Colon (tissue), 2 donors: ENCODE results near the gene RTKN2.

ENCODE experiments used
- FAIRE-seq: peaks from 2 replicates; lab custom pipeline; 2012; peaks lifted over from hg19 to GRCh38; lab: Jason Lieb, UNC
- donor health status: control.
- donor health status: control.

The RTKN2 gene

DNA sequence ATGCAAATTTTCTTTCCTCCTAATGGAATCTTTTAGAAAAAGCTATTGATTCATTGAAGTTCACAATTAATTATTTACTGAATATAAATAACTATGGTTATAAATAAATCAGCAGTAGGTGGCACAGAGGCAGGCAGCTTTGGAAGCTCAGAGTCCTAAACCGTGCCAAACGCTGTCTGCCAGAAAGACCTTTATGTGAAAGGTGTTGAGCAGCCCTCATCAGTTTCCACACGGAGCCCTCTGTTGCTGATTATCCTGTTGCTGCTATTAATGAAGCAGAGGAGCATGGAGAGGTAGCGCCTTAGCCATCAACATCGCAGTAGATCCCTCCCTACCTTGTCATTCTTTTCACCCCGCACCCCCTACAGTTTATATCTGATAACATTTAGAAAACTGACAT lies 51.0 kb downstream of the RTKN2 start:
- no peak for FAIRE-seq

DNA sequence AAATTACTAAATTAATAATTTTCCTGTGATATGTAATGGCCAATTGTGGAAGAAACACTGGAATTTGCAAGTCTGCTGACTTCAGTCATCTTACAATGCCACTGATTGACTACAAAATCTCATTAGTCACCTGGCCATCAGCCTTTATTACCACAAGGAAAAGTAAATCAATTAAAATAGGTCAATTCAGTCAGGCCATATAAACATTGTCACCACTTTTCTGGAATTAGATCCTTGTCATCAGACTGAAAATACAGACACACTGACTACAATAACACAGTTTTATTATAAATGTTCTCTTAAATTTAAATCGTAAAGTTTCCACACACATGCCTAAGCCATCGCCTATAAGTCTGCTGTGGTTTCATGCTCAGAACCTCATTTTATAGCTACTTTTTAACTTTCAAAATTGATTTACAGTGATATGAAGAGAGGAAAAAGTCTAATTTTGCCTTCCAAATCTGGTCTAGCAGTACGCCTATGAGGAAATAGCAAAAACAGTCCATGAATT lies 54.2 kb downstream of the RTKN2 start:
- no peak for FAIRE-seq

DNA sequence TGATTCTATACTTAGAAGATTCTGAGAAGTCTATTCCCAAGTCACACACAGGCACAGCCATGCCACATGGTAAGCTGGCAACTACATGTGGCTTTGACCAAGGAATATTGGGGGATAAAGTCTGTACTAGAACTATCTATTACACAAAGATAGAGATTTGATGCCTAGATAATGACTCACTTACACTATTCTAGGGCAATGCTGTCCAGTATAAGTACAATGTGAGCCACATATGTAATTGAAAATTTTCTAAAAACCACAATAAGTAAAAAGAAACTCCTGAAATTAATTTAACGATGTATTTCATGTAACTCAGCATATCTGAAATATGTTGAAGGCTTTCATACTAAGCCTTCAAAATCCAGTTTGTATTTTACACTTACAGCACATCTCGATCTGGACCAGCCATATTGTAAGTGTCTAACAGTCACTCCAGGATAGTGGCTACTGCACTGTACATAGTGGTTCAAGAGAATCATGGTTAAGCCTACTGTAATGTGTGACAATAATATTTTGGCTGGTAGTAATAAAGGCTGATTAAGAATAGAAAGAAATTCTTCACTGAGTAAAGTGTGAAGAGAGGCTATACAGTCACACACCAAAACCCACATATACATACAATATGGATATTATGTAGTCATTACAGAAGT lies 62.8 kb downstream of the RTKN2 start:
- FAIRE-seq, result no peak

DNA sequence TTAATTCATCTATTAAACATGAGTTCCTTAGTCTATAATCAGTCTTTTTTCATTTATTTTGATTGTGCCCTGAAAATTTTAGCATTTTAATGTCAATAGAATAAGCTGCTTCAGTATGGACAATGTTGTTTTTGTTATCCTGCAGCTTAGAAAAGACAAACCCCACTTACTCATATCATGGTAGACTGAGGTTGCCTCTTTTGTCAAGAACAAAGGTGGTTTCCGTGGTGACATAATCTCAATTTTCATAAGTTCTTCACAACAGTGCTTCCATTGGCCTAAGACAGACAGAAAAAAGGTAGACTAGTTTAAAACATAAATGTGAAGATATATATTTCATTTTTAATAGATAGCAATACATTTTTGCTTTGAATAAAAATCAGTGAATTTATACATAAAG lies 69.1 kb downstream of the RTKN2 start:
- no peak for FAIRE-seq

DNA sequence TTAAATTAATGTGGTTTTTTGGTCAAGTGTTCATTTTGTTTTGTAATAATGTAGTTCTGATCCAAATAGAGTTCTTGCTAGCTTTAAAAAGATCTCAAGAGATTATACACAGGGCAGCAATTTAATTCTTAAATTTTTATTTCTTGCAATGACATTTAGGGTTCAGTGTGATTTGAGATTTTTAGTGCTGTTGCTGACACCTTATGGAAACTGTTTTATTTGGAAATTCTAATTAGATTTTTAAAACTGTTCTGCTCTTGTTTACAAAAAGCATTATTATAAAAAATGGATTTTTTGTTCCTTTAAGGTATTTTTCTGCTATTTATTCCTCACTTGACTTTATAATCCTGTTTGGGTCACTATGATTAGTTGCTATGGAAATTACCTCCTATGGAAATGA lies 72.1 kb downstream of the RTKN2 start:
- no peak for FAIRE-seq

DNA sequence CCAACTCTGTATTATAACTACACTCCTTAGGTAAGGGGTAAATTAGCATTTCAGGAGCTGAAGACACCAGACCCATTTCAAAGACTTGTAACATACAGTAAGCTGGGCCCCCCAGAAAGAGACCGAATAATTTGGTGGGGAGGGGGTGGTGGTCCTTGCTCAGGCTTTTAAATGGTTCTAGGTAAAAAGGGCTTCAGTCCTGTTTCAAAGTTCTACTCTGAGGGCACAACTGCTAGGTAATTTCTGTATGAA lies 73.0 kb downstream of the RTKN2 start:
- no peak for FAIRE-seq

DNA sequence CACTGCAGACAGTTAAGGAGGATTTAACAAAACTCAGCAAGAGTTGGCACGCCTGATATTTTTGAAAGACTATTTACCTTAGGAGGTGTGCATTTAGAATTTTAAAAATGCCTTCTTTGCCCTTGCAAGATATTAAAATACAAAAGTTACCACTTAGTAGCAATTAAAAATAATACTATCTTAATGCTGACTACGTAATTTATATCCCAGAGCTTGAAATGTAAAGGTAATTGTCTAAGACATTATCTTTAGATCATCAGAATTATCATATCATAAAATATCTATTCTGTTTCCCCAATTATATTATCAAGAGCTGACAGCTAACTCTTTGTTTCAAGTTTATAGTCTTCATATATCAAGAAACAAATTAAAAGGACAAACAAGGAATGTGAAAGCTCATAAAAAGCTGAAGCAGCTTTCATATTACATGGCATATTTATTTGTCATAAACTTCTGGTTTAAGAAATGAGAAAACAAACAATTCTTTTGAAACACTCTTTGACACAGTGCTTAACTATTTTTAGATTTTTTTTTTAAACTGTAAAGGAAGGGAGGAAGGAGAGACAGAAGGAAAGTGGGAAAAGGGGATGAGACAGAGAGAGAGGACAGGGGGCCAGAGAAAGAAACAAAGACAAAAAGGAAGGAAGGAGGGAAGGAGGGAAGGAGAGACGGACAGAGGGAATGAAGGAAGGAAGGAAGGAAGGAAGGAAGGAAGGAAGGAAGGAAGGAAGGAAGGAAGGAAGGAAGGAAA lies 73.5 kb downstream of the RTKN2 start:
- FAIRE-seq, result peak; percentile 90

DNA sequence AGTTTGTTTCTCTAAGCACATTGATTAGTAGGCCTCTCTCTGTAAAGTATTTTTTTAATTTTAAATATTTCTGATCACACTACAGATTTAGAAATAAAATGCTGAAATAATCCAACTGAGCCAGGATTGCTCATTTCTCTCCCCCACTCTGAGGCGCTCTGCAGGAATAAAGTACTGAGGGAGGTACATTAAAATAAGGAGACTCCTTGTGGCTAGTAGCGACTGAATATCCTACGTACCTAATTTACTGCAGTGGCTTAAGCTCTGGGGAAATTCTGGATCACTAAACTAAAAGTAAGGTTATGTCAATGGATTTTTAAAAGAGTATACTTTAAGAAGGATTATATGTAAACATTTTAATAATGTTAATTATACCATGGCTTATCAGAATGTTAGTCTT lies 75.2 kb downstream of the RTKN2 start:
- FAIRE-seq, result no peak

DNA sequence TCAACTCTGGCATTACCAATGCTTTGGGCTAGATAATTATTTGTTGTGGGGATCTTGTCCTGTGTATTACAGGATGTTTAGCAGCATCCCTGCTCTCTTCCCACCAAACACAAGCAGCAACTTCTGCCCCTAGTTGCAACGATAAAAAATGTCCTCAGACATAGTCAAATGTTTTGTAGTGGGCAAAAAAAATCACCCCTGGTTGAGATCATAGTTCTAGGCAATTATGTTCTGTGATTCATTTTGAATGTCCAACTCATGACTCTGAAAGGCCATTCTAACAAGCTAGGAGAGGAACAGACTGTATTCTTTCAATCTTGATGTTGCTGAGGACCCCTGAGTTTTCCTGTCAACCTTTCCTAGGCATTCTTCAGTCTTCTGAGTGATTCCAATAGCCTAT lies 79.5 kb downstream of the RTKN2 start:
- no peak for FAIRE-seq

DNA sequence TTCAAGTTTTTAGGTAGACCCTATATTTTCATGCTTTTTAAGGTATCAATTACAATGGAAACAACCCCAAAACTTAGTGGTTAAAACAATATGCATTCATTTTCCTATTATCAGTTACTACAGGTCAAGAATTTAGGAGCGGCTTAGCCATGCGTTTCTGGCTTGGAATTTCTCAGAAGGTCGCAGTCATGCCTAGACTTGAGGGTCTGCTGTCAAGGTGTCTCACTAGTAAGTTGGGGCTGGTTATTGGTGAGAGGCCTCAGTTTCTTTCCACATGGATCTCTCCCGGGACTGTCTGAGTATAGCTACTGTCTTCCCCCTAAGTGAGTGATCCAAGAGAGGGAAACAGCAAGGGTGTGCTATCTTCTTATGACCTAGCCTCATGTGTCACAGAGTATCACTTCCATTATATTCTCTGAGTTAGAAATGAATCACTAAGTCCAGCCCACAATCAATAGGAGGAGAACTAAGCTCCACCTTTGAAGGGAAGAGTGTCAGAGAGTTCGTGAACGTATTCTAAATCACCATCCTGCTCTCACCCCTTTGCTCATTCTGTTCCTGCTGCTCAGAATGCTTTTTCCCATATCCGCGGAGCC lies 80.5 kb downstream of the RTKN2 start:
- FAIRE-seq, result no peak

DNA sequence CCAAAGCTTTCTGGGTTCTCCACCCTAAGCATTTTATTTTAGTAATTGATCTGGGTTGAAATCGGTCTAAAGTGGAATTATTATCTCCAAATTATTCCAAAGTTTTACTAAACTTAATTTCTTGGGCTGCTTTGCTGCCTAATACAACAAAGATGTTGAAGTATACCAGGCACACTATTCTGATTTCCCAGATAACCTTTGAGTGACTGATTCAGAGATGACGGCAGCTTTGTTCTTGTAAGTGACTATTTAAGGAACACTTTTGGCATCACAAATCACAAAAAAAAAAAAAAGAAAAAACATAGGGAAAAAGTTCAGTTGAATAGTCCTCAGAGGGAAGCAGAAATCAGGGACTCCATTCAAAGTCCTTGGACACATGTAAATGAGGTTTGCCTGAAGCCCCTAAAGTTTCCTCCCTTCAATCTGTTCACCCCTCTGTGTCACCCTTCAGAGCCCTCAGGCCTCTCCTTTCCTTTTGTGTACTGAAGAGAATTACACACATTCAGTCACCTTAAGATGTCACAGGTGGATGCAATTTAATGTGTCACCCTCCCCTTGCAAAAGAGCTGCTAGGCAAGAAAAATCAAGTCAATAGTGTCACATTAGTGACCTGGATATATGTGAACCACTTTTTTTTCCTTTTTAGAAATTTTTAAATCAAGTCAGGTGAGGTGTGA lies 81.5 kb downstream of the RTKN2 start:
- FAIRE-seq, result no peak

DNA sequence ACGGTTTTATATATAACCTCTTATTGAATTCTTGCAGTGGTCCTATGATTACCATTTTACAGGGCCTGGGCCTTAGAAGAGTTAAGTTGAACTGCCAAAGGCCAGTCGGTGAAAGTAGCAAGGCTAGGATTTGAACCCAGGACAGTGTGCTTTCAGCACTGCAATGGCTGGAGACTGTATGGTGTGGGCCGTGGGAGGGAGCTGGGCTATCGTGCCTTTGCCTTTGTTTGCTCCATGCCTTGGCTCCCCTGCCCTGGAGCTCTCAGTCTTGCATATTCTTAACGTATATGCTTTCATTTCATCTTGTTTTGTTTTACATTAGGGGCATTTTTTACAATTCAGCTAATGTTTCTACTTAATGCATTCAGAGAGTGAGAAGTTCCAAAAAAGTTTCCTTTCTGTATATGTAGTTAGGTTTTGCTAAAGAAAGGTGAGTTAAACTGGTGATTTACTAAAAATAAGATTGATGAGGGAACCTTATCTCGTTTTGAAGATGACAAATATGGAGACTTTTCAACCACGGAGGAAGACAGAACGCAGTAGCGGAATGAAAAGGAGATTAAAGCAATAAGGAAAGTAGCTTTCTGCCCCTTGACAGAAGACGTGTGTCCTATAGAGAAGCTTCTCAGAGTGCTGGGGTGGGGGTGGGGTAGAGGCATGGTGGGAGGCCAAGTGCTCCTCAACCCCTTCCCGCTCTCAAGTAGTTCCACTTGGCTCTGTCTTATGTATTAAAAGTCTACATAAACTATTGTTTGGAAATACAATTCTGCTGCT lies 82.5 kb downstream of the RTKN2 start:
- no peak for FAIRE-seq

DNA sequence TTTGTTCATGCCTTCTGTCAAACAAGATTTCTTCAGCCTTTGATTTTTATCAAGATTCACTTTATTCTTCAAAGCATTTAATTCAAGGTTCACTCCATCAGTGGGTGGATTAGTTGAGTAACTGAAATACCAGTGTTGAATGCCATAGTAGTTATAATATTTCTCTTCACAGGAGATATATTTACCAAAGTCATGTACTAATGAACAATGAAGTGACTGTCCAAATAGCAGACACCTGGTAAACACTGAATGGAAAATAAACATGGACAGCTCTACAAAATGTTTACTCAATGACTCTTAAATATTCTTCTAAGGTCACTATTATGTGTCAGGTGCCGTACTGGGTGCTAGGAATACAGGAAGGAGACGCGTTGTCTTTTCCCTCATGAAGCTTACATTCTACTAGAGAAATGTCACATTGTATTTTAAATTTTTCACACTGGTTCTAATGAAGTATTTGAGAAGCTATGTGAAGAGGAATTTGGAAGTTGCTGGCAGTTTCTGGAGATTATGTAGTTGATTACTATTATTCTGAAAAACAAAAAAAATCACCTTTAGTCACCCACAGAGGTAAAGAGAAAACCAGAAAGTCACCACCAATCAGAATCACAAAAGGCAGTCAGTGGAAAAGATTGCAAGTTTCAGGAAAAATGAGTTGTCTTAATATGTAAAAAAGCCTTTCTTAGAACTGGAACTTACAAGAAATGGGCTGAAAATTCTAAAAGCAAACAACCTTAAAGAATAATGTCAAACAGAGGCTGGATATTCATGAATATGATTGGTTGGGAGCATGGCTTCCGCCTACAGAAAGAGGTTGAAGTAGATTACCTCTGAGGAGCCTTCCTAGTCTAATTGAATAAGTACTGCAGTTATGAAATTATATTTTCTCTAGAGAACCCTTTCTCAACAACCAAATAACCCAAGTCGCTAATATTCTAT lies 84.5 kb downstream of the RTKN2 start:
- FAIRE-seq, result no peak

DNA sequence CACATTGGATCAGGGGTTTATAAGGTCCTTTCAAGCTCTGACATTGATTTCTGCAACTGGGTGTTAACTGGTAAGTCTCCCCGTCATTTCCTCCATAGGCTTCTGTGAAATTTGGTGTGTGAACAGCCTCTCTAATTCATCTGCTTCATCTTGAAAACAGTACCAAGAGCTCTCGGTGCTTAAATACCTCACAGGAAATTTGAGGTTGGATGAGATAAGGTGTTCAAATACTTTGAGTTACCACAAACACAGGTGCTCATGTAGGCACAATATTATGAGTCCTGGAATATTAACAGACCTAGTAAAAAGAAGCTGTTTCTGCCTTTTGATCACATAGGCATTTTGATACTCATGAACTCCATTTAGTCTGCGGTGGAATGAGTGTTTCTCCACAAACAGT lies 85.2 kb downstream of the RTKN2 start:
- no peak for FAIRE-seq

DNA sequence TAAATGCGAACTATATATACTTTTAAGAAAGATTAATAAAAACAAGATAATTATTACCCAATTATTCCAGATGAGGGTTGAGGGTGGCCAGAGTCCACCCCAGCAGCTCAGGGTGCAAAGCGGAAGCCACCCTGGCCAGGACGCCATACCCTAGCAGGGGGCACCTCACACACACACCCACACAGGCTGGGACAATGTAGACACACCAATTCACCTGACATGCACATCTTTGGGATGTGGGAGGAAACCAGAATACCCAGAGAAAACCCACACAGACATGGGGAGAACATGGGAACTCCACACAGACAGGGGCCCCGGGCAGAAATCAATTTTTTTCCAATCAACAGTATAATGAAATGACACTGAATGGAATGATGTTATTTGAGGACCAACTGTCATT lies 86.0 kb downstream of the RTKN2 start:
- FAIRE-seq, result no peak

DNA sequence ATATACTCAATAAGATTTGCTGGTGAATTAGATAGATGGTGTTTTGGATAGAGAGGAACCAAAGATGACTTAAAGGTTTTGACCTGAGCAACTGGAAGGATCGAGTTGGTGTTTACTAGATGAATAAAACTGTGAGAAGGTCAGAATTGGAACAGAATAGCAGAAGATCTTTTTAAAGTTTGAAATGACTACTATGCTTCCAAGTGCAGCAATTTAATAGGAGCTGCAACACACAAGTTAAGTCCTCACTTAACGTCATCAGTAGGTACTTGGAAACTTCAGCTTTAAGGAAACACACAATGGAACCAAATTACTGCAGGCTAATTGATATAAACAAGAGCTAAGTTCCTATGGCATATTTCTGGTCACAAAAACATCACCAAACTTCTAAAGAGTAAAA lies 86.5 kb downstream of the RTKN2 start:
- no peak for FAIRE-seq

DNA sequence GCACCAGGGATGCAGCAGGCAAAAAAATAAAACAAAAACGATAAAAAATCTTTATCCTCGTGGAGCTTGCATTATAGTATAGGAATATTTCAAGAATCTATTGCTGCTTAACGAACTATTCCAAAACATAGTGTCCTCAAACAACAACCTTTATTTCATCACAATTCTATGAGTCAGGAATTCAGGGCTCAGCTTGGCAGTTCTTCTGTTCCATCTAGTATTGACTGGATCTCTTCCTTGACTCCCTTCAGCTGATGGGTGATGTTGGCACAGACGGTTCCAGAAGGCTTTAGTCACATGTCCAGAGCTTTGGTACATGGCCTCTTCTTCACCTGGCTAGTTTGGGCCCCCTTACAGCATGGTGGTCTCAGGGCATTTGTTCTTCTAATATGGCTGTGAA lies 88.0 kb downstream of the RTKN2 start:
- FAIRE-seq, result no peak

DNA sequence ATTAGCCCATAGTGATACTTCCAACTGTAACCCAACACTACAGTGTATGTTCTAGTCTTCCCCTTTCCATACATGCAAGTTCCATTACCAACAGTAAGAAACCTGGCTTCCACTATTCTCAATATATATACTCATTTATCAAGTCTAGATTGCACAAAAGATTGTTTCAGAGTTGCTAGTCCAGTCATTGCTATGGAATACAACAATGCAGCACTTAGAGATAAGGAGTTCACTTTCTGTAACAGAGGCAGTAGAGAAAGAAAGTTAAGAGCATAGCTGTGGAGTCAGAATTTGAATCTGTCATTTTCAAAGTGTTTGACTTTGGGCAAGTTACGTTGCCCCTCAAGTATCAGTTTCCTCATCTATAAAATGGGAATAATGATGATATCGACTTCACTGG lies 90.1 kb downstream of the RTKN2 start:
- FAIRE-seq, result no peak

DNA sequence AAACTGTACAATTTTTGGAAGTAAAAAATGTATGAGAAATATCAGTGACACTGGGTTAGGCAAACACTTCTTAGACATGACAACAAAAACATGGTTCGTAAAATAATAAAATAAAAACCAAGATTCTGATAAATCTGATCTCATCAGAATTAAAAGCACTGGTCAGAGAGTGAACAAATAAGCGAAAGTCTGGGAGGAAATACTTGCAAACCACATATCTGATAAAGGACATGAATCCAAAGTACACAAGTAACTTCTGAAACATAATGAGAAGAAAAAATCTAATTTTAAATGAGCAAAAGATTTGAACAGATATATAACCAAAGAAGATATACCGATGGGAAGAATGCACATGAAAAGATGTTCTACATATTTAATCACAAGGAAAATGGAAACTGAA lies 91.5 kb downstream of the RTKN2 start:
- FAIRE-seq, result peak; percentile 14

DNA sequence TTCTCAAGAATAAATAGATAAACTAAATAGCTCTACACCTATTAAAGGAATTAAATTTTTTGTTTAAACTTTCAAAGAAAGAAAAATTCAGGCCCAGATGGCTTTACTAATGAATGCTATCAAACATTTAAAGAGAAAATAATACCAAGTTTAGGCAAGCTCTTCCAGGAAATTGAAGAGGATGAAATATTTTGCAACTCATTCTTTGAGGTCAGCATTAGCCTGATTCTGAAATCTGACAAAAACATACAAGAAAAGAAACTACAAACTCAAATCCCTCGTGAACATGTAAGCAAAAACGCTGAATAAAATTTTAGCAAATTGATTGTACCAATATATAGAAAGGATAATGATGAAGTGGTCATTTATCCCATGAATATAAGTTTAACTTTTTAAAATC lies 93.4 kb downstream of the RTKN2 start:
- FAIRE-seq, result peak; percentile 55

DNA sequence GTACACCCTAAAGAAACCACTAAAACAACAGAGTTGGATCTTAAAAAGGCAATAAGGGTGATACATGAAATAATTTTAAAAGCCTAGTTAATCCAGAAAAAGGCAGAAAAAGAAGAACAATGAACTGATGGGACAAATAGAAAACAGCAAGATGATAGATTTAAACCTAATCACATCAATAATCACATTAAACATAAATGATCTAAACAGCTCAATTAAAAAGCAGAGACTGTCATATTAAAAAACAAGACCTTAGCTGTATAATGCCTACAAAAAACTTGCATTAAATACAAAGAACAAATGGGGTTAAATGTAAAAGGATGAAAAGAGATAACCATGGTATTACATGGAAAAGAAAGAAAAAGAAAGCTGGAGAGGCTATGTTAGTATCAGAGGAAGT lies 96.2 kb downstream of the RTKN2 start:
- FAIRE-seq, result no peak
